GM12873 (cell line): Measurements from ENCODE around the gene NFIA.

Experiments
- CTCF ChIP-seq: IDR thresholded peaks from 2 replicates; pipeline ENCODE4 v1.5.1; 2012; ENCODE audit warnings: low read depth, mild to moderate bottlenecking, moderate library complexity, low read length, control low read depth; ENCODE audit not compliant: insufficient read depth; ENCODE audit errors: missing control alignments

NFIA gene

DNA sequence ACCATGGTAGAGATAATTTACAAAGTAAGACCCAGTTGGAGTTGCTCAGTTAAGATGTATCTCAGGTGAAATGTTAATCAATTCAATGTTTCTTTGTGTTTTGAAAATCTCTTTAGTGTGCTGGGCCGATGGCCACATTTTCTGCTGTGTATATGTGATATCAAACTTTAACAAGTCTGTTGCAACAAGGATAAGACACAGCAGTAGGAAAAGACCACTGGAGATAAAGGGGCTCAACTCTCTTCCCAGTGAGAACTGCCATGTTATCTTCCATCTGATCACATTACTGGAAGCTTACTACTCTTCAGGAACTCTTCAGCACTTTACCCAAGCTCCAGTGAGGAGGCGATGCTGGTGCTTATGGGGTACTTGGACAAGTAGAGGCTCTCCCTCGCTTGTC, 227.7 kb downstream of the NFIA start:
- no peak for TF ChIP-seq CTCF

- TF ChIP-seq CTCF, result no peak
Observed at GRCh38 chr1:61310538-61310937, 228.2 kb downstream of the NFIA start.

GRCh38 chr1:61313906-61314422, 231.6 kb downstream of the NFIA start:
- no peak for TF ChIP-seq CTCF

DNA sequence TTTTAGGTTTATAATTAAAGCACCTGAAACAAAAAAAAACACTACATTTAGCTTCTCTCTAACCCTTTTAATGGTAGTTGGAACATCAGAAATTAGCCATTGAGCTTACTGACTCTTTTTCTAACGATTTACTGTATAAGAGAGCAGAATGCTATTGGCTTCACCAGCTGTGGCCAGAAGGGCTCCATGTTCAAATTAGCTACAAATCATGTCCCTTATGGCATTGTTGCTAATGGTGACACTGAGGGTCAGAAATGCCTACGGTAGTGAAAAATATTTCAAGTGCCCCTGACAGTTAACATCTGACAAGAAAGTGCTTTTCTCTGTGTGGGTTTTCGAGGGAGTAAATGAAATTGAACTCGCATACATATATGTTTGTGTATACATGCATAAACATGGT, 232.7 kb downstream of the NFIA start:
- no peak for TF ChIP-seq CTCF

GRCh38 chr1:61316493-61316892, 234.1 kb downstream of the NFIA start:
- TF ChIP-seq CTCF, result no peak

GRCh38 chr1:61318319-61319125, 236.2 kb downstream of the NFIA start:
- no peak for TF ChIP-seq CTCF

DNA sequence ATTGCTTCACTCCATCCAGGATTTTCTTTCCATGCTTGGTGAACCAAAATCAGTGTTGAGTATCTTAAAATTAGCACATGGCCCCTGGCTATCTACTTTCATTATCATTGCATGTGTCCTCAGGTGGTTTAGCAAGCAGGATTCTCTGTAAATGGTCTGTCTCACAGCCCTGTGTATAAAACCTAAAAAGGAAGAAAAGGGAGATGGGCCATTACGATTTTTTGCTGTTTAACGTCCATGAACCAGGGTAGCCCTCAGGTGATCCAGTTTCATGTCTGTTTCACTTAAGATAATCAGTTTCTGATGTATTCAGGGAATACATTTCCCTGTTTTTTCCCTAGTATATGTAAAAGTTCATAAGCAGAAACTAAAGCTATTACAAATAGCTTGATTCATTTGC, 238.2 kb downstream of the NFIA start:
- TF ChIP-seq CTCF, result no peak
